Neural crest cell (in vitro differentiated cells): ENCODE data around the gene ZNF664. TPM values are rescaled to one million over a fixed set of nuclear protein-coding genes. Genes with fewer than 3 reads are reported as not detected.

ENCODE experiments used
- DNase-seq: peaks from one replicate; pipeline ENCODE4 v3.0.0; 2021; ENCODE audit warnings: low read depth, mixed read lengths, low spot score
- H3K27ac Mint-ChIP-seq: one replicate; pipeline ENCODE4 v1.8.0; 2021; ENCODE audit warnings: mild to moderate bottlenecking, mixed read lengths; ENCODE audit not compliant: unreplicated experiment
- H3K27me3 Mint-ChIP-seq: 2 replicates; pipeline ENCODE4 v1.8.0; 2021; ENCODE audit warnings: low read depth, mild to moderate bottlenecking, mixed read lengths
- H3K36me3 Mint-ChIP-seq: 2 replicates; pipeline ENCODE4 v1.8.0; 2021; ENCODE audit warnings: low read depth, mild to moderate bottlenecking, mixed read lengths
- H3K4me1 Mint-ChIP-seq: 2 replicates; pipeline ENCODE4 v1.8.0; 2021; ENCODE audit warnings: mixed read lengths
- H3K4me3 Mint-ChIP-seq: one replicate; pipeline ENCODE4 v1.8.0; 2021; ENCODE audit warnings: mild to moderate bottlenecking, mixed read lengths
- H3K9me3 Mint-ChIP-seq: 2 replicates; pipeline ENCODE4 v1.8.0; 2021; ENCODE audit warnings: mixed read lengths
- total RNA-seq: library from RNA; stranded (reverse); gene quantifications from 2 replicates; pipeline ENCODE4 v1.2.1, GENCODE V29; 2021
- TF ChIP-seq, protein P1 (sequence below): fragments of 200-600 bp; sonication (generic); conservative IDR thresholded peaks from 2 replicates; pipeline ENCODE4 v1.5.0; 2021; ENCODE audit warnings: antibody characterized with exemption, mild to moderate bottlenecking

The ZNF664 gene
- total RNA-seq, 1 donor from 2014 or later = 156 TPM

DNA sequence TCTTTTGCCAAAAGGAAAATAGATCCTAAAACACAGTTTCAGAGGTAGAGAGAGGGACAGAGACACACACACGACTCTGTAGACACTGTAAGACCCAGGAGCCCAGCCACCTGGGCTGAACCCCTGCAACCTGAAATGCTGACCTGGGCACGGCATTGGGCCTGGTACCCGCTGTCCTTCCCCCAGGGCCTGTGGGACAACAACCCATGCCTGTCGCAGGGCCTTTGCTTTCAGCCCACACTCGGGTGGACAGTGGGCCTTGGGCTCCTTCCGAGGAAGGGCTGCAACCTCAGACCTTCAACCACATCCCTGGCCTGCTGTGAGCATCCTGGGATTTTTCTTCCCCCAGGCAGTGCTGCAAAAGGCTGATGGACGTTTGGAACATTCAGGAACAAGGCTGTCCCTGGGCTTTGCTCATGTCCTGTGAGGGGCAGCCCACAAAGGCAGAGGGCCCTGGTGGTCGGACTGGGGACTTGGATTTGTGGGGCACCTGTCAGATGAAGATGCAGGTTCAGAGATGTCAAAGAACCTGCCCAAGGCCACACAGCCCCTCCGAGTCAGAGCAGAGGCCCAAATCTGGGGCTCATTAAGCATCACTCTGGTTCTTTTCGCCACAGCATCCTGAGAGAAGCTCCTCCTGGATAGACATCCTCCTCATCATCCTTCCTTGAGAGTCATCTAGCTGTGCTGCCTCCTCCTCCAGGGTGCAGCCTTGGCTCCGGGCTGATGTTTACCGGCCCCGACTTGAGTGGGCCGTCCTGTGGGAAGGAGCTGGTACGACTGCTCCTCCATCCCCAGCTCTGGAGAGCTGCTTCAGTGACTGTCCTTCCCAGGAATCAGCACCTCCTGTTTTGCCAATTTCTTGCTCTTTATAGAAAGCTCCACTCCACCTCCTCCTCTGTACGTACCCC is 33.0 kb upstream of the ZNF664 start:
- TF ChIP-seq, protein P1, sequence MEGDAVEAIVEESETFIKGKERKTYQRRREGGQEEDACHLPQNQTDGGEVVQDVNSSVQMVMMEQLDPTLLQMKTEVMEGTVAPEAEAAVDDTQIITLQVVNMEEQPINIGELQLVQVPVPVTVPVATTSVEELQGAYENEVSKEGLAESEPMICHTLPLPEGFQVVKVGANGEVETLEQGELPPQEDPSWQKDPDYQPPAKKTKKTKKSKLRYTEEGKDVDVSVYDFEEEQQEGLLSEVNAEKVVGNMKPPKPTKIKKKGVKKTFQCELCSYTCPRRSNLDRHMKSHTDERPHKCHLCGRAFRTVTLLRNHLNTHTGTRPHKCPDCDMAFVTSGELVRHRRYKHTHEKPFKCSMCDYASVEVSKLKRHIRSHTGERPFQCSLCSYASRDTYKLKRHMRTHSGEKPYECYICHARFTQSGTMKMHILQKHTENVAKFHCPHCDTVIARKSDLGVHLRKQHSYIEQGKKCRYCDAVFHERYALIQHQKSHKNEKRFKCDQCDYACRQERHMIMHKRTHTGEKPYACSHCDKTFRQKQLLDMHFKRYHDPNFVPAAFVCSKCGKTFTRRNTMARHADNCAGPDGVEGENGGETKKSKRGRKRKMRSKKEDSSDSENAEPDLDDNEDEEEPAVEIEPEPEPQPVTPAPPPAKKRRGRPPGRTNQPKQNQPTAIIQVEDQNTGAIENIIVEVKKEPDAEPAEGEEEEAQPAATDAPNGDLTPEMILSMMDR = no peak
- no peak overlapping the region for H3K27ac Mint-ChIP-seq
- H3K36me3 Mint-ChIP-seq = peaks cover 27% of the 10 kb centered on the region
- H3K27me3 Mint-ChIP-seq = peaks cover 4% of the 10 kb centered on the region
- H3K4me1 Mint-ChIP-seq = peaks cover 14% of the 10 kb centered on the region
- H3K9me3 Mint-ChIP-seq = no peaks in the 10 kb centered on the region
- H3K4me3 Mint-ChIP-seq = no peak overlapping the region
- DNase-seq = no peak

DNA sequence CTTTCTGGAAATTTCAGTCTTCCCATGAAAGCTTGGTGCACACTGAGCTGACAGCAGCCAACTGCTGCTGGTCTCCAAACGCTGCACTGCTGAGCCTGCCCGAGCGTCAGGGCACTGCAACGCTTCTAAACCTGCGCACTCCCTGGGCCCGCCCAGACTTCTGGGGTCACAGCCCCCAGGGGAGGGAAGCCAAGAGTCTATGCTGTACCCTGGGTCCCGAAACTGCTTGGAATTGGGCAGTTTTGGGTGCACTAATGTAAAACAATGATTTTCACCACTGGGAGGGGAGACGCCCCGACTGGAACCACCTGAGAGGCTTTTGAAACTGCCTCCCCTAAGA is 32.4 kb upstream of the ZNF664 start:
- H3K36me3 Mint-ChIP-seq = peaks cover 27% of the 10 kb centered on the region
- H3K4me1 Mint-ChIP-seq = peaks cover 21% of the 10 kb centered on the region

DNA sequence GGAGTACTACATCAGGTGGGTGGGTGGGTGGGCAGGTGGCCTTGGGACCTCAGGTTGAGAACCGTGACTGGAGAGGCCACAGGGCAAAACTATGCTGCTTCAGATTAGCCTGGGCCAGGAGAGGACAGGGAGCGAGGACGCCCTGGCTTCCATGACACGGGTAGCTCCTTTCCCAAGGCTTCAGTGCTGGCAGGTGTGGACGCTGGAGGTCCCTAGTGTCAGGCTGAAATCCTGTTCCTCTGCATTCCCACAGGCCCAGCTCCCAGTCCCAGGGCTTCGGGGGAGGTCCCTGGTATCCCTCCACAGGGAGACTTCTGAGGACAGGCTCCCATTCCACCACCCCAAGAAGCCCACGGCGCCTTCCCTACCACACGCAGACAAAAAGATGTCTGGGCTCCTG is 32.0 kb upstream of the ZNF664 start:
- no peaks in the 10 kb centered on the region for H3K9me3 Mint-ChIP-seq
- H3K27me3 Mint-ChIP-seq = peaks cover 8% of the 10 kb centered on the region
- TF ChIP-seq, protein P1 = no peak
- H3K4me3 Mint-ChIP-seq = no peak overlapping the region
- no peak overlapping the region for H3K27ac Mint-ChIP-seq
- no peak for DNase-seq
- H3K4me1 Mint-ChIP-seq = peaks cover 25% of the 10 kb centered on the region
- peaks cover 30% of the 10 kb centered on the region for H3K36me3 Mint-ChIP-seq

More for the DNA sequence above, 32.4 kb upstream of the ZNF664 start:
- H3K4me3 Mint-ChIP-seq = no peak overlapping the region
- no peaks in the 10 kb centered on the region for H3K9me3 Mint-ChIP-seq
- H3K27me3 Mint-ChIP-seq = peaks cover 4% of the 10 kb centered on the region
- TF ChIP-seq, protein P1 = no peak
- no peak for DNase-seq
- H3K27ac Mint-ChIP-seq = no peak overlapping the region

DNA sequence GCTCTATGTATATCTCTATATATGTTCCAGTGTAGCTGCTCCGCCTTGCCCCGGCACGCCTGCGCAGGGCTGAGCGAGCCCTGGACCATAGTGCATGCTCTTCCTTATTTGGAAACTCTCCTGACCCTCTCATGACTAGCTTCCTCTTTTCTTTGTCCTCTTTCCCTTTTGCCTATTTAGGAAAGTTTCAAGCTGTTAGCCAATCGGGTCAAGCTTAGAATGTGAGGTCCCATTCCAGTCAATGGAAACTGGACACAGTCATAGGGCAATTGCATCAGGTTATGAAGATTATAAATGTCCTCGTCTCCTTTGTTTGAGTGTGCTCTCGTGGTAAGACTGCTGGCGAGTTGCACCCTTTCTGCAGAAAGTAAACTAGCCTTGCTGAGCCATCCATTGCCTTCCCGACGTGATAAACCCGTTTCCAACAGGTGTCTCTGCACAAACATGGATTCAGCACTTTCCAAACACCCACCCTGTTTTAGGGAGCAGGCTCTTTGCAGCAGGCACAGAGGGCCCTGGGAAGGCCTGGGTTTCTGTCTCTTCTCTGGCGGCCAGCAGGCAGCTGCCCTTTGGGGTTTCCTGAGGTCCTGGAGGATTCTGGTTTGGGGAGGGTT is 31.3 kb upstream of the ZNF664 start:
- H3K9me3 Mint-ChIP-seq = no peaks in the 10 kb centered on the region
- no peak overlapping the region for H3K27ac Mint-ChIP-seq
- H3K4me1 Mint-ChIP-seq = peaks cover 30% of the 10 kb centered on the region
- TF ChIP-seq, protein P1 = no peak
- H3K27me3 Mint-ChIP-seq = peaks cover 10% of the 10 kb centered on the region
- peaks cover 25% of the 10 kb centered on the region for H3K36me3 Mint-ChIP-seq
- H3K4me3 Mint-ChIP-seq = no peak overlapping the region
- no peak for DNase-seq

DNA sequence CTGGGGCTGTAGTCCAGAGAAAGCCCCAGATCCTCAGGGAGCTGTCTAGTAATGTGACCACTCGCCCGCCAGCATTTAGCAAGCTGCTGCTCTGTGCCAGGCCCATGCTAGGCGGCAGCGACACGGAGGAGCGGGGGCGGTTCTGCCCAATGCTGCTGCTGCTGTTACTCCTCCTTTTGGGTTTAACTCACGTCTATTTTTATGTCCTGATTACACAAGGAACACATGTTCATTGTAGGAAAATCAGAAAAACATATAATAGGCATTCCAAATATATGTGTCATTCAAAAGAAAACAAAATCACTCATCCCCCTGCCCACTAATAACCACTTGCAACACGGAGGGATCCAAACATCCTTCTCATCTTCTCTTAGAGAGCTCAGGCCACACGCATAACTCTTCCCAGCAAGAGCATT is 30.8 kb upstream of the ZNF664 start:
- Mint-ChIP-seq H3K27ac (no peak overlapping the region), H3K27me3 (peaks cover 10% of the 10 kb centered on the region), H3K36me3 (peaks cover 24% of the 10 kb centered on the region), H3K9me3 (no peaks in the 10 kb centered on the region), H3K4me3 (no peak overlapping the region), H3K4me1 (peaks cover 30% of the 10 kb centered on the region)
- no peak for DNase-seq
- TF ChIP-seq, protein P1 = no peak
